ENCODE data around the gene FHIP1A.

- TF ChIP-seq, protein P1, sequence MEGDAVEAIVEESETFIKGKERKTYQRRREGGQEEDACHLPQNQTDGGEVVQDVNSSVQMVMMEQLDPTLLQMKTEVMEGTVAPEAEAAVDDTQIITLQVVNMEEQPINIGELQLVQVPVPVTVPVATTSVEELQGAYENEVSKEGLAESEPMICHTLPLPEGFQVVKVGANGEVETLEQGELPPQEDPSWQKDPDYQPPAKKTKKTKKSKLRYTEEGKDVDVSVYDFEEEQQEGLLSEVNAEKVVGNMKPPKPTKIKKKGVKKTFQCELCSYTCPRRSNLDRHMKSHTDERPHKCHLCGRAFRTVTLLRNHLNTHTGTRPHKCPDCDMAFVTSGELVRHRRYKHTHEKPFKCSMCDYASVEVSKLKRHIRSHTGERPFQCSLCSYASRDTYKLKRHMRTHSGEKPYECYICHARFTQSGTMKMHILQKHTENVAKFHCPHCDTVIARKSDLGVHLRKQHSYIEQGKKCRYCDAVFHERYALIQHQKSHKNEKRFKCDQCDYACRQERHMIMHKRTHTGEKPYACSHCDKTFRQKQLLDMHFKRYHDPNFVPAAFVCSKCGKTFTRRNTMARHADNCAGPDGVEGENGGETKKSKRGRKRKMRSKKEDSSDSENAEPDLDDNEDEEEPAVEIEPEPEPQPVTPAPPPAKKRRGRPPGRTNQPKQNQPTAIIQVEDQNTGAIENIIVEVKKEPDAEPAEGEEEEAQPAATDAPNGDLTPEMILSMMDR (IDR thresholded peaks at IDR 0.05): no peak
- TF ChIP-seq POLR2A (IDR thresholded peaks at IDR 0.05): no peak
These were observed 2.0 kb upstream of the FHIP1A start for GRCh38 chr4:151407018-151407417.
